ENCODE data around the gene PAK1.

DNA sequence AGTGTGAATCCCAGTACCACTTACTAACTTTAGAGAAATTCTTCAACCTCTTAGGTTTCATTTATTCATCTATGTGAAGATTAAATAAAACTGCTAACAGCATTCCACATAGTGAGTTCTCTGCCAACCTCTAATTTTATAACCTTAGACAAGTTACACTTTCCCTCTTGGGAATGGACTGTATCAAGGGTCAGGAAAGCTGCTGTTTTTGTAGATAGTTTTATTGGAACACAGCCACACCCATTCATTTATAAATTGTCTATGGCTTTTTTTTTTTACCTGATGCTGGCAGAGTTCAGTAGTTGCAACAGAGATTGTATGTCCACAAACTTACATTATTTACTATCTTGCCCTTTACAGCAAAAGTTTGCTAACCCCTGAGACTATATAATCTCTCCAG lies 81.1 kb downstream of the PAK1 start:
- TF ChIP-seq POLR2A (IDR thresholded peaks at IDR 0.05; ENCODE audit: low read depth, low read length) (no peak), POLR2AphosphoS5 (IDR thresholded peaks at IDR 0.05; ENCODE audit: low read depth, low read length) (no peak), TAF1 (IDR thresholded peaks at IDR 0.05; ENCODE audit: borderline replicate concordance, low read depth, low read length) (no peak)

Data from GM12892 (cell line).